OCI-LY1 (cell line): ENCODE data around the gene QKI.

Source experiments
- H2AFZ ChIP-seq: fragments of 200-600 bp; sonication (generic), shearing (Covaris generic); 2 replicates; pipeline ENCODE4 v1.6.0; 2014; ENCODE audit warnings: antibody characterized with exemption, mild to moderate bottlenecking, low read length
- H3F3A ChIP-seq: fragments of 200-600 bp; sonication (generic), shearing (Covaris generic); 2 replicates; pipeline ENCODE4 v1.6.0; 2014; ENCODE audit warnings: mild to moderate bottlenecking, antibody characterized with exemption, low read length, moderate library complexity; ENCODE audit not compliant: insufficient read depth
- H3K27ac ChIP-seq: fragments of 200-600 bp; sonication (generic); 2 replicates; pipeline ENCODE4 v1.5.1; 2014; ENCODE audit warnings: low read length, mixed run types, mild to moderate bottlenecking, low read depth; ENCODE audit not compliant: poor library complexity, severe bottlenecking
- H3K27me3 ChIP-seq: fragments of 200-600 bp; sonication (generic); 2 replicates; pipeline ENCODE4 v1.6.0; 2014; ENCODE audit warnings: antibody characterized with exemption, mild to moderate bottlenecking, low read length, moderate library complexity; ENCODE audit not compliant: insufficient read depth
- H3K36me3 ChIP-seq: fragments of 200-600 bp; sonication (generic); 2 replicates; pipeline ENCODE4 v1.6.1; 2014; ENCODE audit warnings: mild to moderate bottlenecking, antibody characterized with exemption, low read length, moderate library complexity, mixed read lengths; ENCODE audit not compliant: insufficient read depth
- H3K4me1 ChIP-seq: fragments of 200-600 bp; sonication (generic); 2 replicates; pipeline ENCODE4 v1.5.1; 2014; ENCODE audit warnings: mild to moderate bottlenecking, low read length, moderate library complexity; ENCODE audit not compliant: insufficient read depth, severe bottlenecking
- H3K4me2 ChIP-seq: fragments of 200-600 bp; sonication (generic), shearing (Covaris generic); 2 replicates; pipeline ENCODE4 v1.6.1; 2014; ENCODE audit warnings: low read length
- H3K4me3 ChIP-seq: fragments of 200-600 bp; sonication (generic); 2 replicates; pipeline ENCODE4 v1.5.1; 2014; ENCODE audit warnings: low read length, low read depth, mild to moderate bottlenecking, mixed read lengths; ENCODE audit not compliant: poor library complexity, severe bottlenecking
- H3K79me2 ChIP-seq: fragments of 200-600 bp; shearing (Covaris generic); 2 replicates; pipeline ENCODE4 v1.6.1; 2016; ENCODE audit warnings: mixed run types, low read length, mixed read lengths; ENCODE audit not compliant: insufficient read depth
- H3K9ac ChIP-seq: fragments of 200-600 bp; sonication (generic), shearing (Covaris generic); 2 replicates; pipeline ENCODE4 v1.6.1; 2014; ENCODE audit warnings: mild to moderate bottlenecking, low read length, mixed read lengths
- H3K9me2 ChIP-seq: fragments of 200-600 bp; sonication (generic), shearing (Covaris generic); 2 replicates; pipeline ENCODE4 v1.6.1; 2014; ENCODE audit warnings: low read depth, mild to moderate bottlenecking, low read length, mixed read lengths
- H3K9me3 ChIP-seq: fragments of 200-600 bp; shearing (Covaris generic); 2 replicates; pipeline ENCODE4 v1.6.1; 2014; ENCODE audit warnings: low read length, mixed read lengths
- H4K20me1 ChIP-seq: fragments of 200-600 bp; sonication (generic), shearing (Covaris generic); 2 replicates; pipeline ENCODE4 v1.6.0; 2016; ENCODE audit warnings: mild to moderate bottlenecking, low read length; ENCODE audit not compliant: insufficient read depth
- CTCF ChIP-seq: fragments of 200-600 bp; sonication (generic), shearing (Covaris generic); IDR thresholded peaks from 2 replicates; pipeline ENCODE4 v1.5.1; 2017; ENCODE audit warnings: mild to moderate bottlenecking, antibody characterized with exemption, low read length, moderate library complexity, mixed read lengths
- EZH2 ChIP-seq: fragments of 200-600 bp; sonication (generic), shearing (Covaris generic); IDR thresholded peaks from 2 replicates; pipeline ENCODE4 v1.8.0; 2017; ENCODE audit warnings: borderline replicate concordance, mixed run types, mild to moderate bottlenecking, antibody characterized with exemption, low read length, moderate library complexity, mixed read lengths

QKI gene

DNA sequence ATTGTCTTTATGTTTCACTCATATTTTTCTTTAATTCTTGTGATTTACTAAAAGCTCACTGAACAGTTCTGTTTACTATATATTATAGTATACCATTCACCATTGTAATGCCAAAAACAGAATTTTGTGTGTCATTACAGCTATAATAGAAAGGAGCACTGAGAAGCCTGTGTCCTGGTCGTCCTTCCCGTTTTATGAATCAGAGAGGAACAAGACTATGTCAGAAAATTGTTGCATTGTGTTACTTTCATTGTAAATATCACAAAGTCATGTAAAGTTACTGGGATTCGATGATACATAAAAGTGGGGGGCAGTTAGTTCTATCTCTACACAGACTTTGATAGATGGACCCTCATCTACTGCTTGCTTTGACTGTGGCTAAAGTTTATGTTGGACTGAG is 145.1 kb downstream of the QKI start:
- peaks cover 21% of the 10 kb centered on the region for H3K36me3 ChIP-seq

GRCh38 chr6:163563318-163563717 is 148.8 kb downstream of the QKI start:
- no peaks in the 10 kb centered on the region for H3K79me2 ChIP-seq
- H3K9me2 ChIP-seq = no peaks in the 10 kb centered on the region
- H3K9ac ChIP-seq = no peak overlapping the region
- H3K36me3 ChIP-seq = peaks cover 30% of the 10 kb centered on the region
- H3K4me3 ChIP-seq = no peak overlapping the region
- TF ChIP-seq EZH2 (no peak), CTCF (no peak)
- no peaks in the 10 kb centered on the region for H4K20me1 ChIP-seq
- no peaks in the 10 kb centered on the region; the same call in 1 of the 2 replicates for H3F3A ChIP-seq
- no peaks in the 10 kb centered on the region for H3K4me1 ChIP-seq
- H3K27me3 ChIP-seq = no peaks in the 10 kb centered on the region
- H2AFZ ChIP-seq = no peak overlapping the region
- H3K4me2 ChIP-seq = no peak overlapping the region
- H3K27ac ChIP-seq = no peak overlapping the region
- H3K9me3 ChIP-seq = no peaks in the 10 kb centered on the region

More for the DNA sequence above, 145.1 kb downstream of the QKI start:
- no peak overlapping the region for H3K9ac ChIP-seq
- no peak overlapping the region for H3K4me3 ChIP-seq
- H3K4me1 ChIP-seq = no peaks in the 10 kb centered on the region
- TF ChIP-seq CTCF (no peak), EZH2 (no peak)
- no peaks in the 10 kb centered on the region for H3K79me2 ChIP-seq
- H3K27me3 ChIP-seq = no peaks in the 10 kb centered on the region
- H2AFZ ChIP-seq = no peak overlapping the region
- no peaks in the 10 kb centered on the region for H4K20me1 ChIP-seq
- no peaks in the 10 kb centered on the region for H3K9me2 ChIP-seq
- H3K9me3 ChIP-seq = no peaks in the 10 kb centered on the region
- H3K4me2 ChIP-seq = no peak overlapping the region
- H3F3A ChIP-seq = no peaks in the 10 kb centered on the region
- no peak overlapping the region for H3K27ac ChIP-seq

- no peaks in the 10 kb centered on the region for H4K20me1 ChIP-seq
- H3K36me3 ChIP-seq = peaks cover 24% of the 10 kb centered on the region
- H3K4me3 ChIP-seq = no peak overlapping the region
- H3K9ac ChIP-seq = no peak overlapping the region
- no peaks in the 10 kb centered on the region for H3K79me2 ChIP-seq
- H3K4me2 ChIP-seq = no peak overlapping the region
- no peaks in the 10 kb centered on the region for H3K9me2 ChIP-seq
- TF ChIP-seq CTCF = no peak
- TF ChIP-seq EZH2 = no peak
- no peaks in the 10 kb centered on the region for H3K27me3 ChIP-seq
- no peaks in the 10 kb centered on the region; the same call in 1 of the 2 replicates for H3F3A ChIP-seq
- H3K27ac ChIP-seq = no peak overlapping the region
- no peak overlapping the region for H2AFZ ChIP-seq
- no peaks in the 10 kb centered on the region for H3K4me1 ChIP-seq
- no peaks in the 10 kb centered on the region for H3K9me3 ChIP-seq
Measured at GRCh38 chr6:163564534-163564933, 150.0 kb downstream of the QKI start.
